H1 (cell line): ENCODE results near the gene UCMA. TPM values are rescaled to one million over a fixed set of nuclear protein-coding genes. Genes with fewer than 3 reads are reported as not detected.

Source experiments
- CTBP2 ChIP-seq: IDR thresholded peaks from 2 replicates; pipeline ENCODE4 v1.7.0; 2011; ENCODE audit warnings: borderline replicate concordance, mild to moderate bottlenecking, moderate library complexity, mixed read lengths, low read length; ENCODE audit not compliant: insufficient read depth, insufficient read length
- KDM4A ChIP-seq: IDR thresholded peaks from one replicate; pipeline ENCODE4 v1.7.1; 2012; ENCODE audit warnings: low read depth, mild to moderate bottlenecking, moderate library complexity, low read length, inconsistent platforms; ENCODE audit not compliant: severe bottlenecking
- polyA plus RNA-seq, 7 experiments: library from polyadenylated mRNA; depleted of rRNA in 3 of 7; stranded (reverse) in 5 of 7; unstranded in 2 of 7; fragments of >200 nt in 5 of 7; fragments of 200-250 nt in 2 of 7; gene quantifications; 1 replicate in 5 of 7; 2 replicates in 1 of 7; 4 replicates in 1 of 7; pipeline versions ENCODE4 v1.2.1 to v1.2.3, GENCODE V29; 2011 to 2013; ENCODE audit warnings: missing spikeins in 2 of 7, mixed read lengths in 2 of 7
- total RNA-seq: library from RNA; stranded (reverse); fragmentation: NEBNext Ultra II Directional; extraction: Animal tissue kit (Norgen Biotek cat#: 25700); gene quantifications from 2 replicates; pipeline ENCODE4 v1.2.1, GENCODE V29; 2021
- TF ChIP-seq, protein P1 (sequence below): fragments of 300-600 bp; sonication (generic); IDR thresholded peaks from 2 replicates; pipeline ENCODE4 v1.7.1; 2012; ENCODE audit warnings: low read length, moderate library complexity, mild to moderate bottlenecking, inconsistent platforms; ENCODE audit not compliant: insufficient replicate concordance

UCMA gene
- total and polyA plus RNA-seq, 2 of the 8 experiments (the other 6 are each of a cell fraction or from before 2014, with no cell fraction given), result 1.2 to 4.6 TPM

DNA sequence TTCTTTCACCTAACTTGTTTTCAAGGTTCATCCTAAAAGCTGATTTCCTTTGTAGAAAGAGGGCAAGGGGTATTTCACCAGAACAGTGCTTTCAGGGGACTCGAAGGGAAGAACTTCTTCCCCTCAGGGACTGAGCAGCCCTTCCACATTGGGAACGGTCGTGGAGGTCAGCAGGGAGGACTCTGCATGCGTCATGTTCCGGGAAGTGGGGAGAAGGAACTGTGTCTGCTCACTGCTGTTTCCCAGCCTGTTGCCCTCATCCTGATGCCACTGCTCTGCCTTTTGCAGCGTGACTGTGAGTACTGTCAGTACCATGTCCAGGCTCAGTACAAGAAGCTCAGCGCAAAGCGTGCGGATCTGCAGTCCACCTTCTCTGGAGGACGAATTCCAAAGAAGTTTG is 45.6 kb downstream of the UCMA start (continued):
- TF ChIP-seq, protein P1, sequence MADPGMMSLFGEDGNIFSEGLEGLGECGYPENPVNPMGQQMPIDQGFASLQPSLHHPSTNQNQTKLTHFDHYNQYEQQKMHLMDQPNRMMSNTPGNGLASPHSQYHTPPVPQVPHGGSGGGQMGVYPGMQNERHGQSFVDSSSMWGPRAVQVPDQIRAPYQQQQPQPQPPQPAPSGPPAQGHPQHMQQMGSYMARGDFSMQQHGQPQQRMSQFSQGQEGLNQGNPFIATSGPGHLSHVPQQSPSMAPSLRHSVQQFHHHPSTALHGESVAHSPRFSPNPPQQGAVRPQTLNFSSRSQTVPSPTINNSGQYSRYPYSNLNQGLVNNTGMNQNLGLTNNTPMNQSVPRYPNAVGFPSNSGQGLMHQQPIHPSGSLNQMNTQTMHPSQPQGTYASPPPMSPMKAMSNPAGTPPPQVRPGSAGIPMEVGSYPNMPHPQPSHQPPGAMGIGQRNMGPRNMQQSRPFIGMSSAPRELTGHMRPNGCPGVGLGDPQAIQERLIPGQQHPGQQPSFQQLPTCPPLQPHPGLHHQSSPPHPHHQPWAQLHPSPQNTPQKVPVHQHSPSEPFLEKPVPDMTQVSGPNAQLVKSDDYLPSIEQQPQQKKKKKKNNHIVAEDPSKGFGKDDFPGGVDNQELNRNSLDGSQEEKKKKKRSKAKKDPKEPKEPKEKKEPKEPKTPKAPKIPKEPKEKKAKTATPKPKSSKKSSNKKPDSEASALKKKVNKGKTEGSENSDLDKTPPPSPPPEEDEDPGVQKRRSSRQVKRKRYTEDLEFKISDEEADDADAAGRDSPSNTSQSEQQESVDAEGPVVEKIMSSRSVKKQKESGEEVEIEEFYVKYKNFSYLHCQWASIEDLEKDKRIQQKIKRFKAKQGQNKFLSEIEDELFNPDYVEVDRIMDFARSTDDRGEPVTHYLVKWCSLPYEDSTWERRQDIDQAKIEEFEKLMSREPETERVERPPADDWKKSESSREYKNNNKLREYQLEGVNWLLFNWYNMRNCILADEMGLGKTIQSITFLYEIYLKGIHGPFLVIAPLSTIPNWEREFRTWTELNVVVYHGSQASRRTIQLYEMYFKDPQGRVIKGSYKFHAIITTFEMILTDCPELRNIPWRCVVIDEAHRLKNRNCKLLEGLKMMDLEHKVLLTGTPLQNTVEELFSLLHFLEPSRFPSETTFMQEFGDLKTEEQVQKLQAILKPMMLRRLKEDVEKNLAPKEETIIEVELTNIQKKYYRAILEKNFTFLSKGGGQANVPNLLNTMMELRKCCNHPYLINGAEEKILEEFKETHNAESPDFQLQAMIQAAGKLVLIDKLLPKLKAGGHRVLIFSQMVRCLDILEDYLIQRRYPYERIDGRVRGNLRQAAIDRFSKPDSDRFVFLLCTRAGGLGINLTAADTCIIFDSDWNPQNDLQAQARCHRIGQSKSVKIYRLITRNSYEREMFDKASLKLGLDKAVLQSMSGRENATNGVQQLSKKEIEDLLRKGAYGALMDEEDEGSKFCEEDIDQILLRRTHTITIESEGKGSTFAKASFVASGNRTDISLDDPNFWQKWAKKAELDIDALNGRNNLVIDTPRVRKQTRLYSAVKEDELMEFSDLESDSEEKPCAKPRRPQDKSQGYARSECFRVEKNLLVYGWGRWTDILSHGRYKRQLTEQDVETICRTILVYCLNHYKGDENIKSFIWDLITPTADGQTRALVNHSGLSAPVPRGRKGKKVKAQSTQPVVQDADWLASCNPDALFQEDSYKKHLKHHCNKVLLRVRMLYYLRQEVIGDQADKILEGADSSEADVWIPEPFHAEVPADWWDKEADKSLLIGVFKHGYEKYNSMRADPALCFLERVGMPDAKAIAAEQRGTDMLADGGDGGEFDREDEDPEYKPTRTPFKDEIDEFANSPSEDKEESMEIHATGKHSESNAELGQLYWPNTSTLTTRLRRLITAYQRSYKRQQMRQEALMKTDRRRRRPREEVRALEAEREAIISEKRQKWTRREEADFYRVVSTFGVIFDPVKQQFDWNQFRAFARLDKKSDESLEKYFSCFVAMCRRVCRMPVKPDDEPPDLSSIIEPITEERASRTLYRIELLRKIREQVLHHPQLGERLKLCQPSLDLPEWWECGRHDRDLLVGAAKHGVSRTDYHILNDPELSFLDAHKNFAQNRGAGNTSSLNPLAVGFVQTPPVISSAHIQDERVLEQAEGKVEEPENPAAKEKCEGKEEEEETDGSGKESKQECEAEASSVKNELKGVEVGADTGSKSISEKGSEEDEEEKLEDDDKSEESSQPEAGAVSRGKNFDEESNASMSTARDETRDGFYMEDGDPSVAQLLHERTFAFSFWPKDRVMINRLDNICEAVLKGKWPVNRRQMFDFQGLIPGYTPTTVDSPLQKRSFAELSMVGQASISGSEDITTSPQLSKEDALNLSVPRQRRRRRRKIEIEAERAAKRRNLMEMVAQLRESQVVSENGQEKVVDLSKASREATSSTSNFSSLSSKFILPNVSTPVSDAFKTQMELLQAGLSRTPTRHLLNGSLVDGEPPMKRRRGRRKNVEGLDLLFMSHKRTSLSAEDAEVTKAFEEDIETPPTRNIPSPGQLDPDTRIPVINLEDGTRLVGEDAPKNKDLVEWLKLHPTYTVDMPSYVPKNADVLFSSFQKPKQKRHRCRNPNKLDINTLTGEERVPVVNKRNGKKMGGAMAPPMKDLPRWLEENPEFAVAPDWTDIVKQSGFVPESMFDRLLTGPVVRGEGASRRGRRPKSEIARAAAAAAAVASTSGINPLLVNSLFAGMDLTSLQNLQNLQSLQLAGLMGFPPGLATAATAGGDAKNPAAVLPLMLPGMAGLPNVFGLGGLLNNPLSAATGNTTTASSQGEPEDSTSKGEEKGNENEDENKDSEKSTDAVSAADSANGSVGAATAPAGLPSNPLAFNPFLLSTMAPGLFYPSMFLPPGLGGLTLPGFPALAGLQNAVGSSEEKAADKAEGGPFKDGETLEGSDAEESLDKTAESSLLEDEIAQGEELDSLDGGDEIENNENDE, result no peak
- no peak for TF ChIP-seq CTBP2
- TF ChIP-seq KDM4A, result no peak
